Spleen (tissue), 11 donors: Measurements from ENCODE around the gene NACAD. TPM values are rescaled to one million over a fixed set of nuclear protein-coding genes. Genes with fewer than 3 reads are reported as not detected.

Experiments used
- DNase-seq: peaks from one replicate; pipeline ENCODE4 v3.0.0-alpha.2; 2020
- H3K27ac ChIP-seq, 8 donors: fragments of 200-600 bp; sonication (generic) in 7 of 8; 1 replicate in 4 of 8; 2 replicates in 4 of 8; pipeline versions ENCODE4 v1.5.0 to v1.8.0; 2016 to 2021; ENCODE audit warnings: inconsistent platforms in 4 of 8, mild to moderate bottlenecking in 4 of 8, moderate library complexity in 1 of 8
- H3K27me3 ChIP-seq, 7 donors: fragments of 200-600 bp; sonication (generic) in 6 of 7; replicated peaks in 1 of 7; 1 replicate in 4 of 7; 2 replicates in 3 of 7; pipeline versions ENCODE4 v1.5.0 to v1.8.0; 2016 to 2021; ENCODE audit warnings: inconsistent platforms in 3 of 7, mild to moderate bottlenecking in 1 of 7
- H3K36me3 ChIP-seq, 6 donors: fragments of 200-600 bp; sonication (generic) in 5 of 6; 1 replicate in 4 of 6; 2 replicates in 2 of 6; pipeline versions ENCODE4 v1.5.0 to v1.8.0; 2016 to 2021; ENCODE audit warnings: inconsistent platforms in 2 of 6
- H3K4me1 ChIP-seq, 6 donors: fragments of 200-600 bp; sonication (generic) in 5 of 6; 1 replicate in 3 of 6; 2 replicates in 3 of 6; pipeline versions ENCODE4 v1.5.0 to v1.8.0; 2016 to 2021; ENCODE audit warnings: inconsistent platforms in 3 of 6
- H3K4me3 ChIP-seq, 8 donors: fragments of 200-600 bp; sonication (generic) in 7 of 8; 1 replicate in 4 of 8; 2 replicates in 4 of 8; pipeline versions ENCODE4 v1.5.0 to v1.8.0; 2016 to 2021; ENCODE audit warnings: inconsistent platforms in 4 of 8, mild to moderate bottlenecking in 4 of 8, moderate library complexity in 2 of 8
- H3K9me3 ChIP-seq, 8 donors: fragments of 200-600 bp; sonication (generic) in 7 of 8; 1 replicate in 4 of 8; 2 replicates in 4 of 8; pipeline versions ENCODE4 v1.5.0 to v1.8.0; 2016 to 2021; ENCODE audit warnings: inconsistent platforms in 4 of 8
- CTCF ChIP-seq, 11 experiments: fragments of 200-600 bp in 7 of 11; fragments of 450-650 bp in 4 of 11; sonication (generic) in 4 of 11; IDR thresholded peaks in 8 of 11; conservative IDR thresholded peaks in 3 of 11; 1 replicate in 7 of 11; 2 replicates in 4 of 11; pipeline versions ENCODE4 v1.4.0 to v1.8.0; 2016 to 2021; ENCODE audit warnings: antibody characterized with exemption in 11 of 11, inconsistent platforms in 4 of 11, mild to moderate bottlenecking in 1 of 11
- POLR2A ChIP-seq, 3 donors: fragments of 450-650 bp; IDR thresholded peaks; one replicate each; pipeline ENCODE4 v1.5.1; 2017; ENCODE audit warnings: antibody characterized with exemption in 3 of 3, mild to moderate bottlenecking in 1 of 3
- POLR2AphosphoS5 ChIP-seq, 3 donors: sonication (generic); formaldehyde crosslinking; IDR thresholded peaks; one replicate each; pipeline ENCODE4 v1.5.1; 2017; ENCODE audit warnings: antibody characterized with exemption in 3 of 3
- WGBS, 5 donors: extraction: QIAGEN DNeasy Blood & Tissue Kit in 3 of 5; methylation state at CpG; one replicate each; pipeline versions ENCODE4 v1.1.5 to v1.1.7; 2013 to 2018; 5-methylcytosine and 5-hydroxymethylcytosine counted together
- intact Hi-C: fragments of 100-400 bp; cut with DNase I; formaldehyde crosslinking; loops from one replicate; pipeline ENCODE4 v1.15.0; 2023; ENCODE audit warnings: low total_unique reads
- polyA plus RNA-seq, 3 donors: library from polyadenylated mRNA; stranded (reverse); fragments of 200-250 nt; gene quantifications; one replicate each; pipeline ENCODE4 v1.2.1, GENCODE V29; 2013
- total RNA-seq, 7 donors: library from RNA; depleted of rRNA in 3 of 7; stranded (reverse); fragments of >200 nt in 3 of 7; fragmentation: NEBNext Ultra II Directional in 4 of 7; extraction: Animal tissue kit (Norgen Biotek cat#: 25700) in 4 of 7; gene quantifications; one replicate each; pipeline versions ENCODE4 v1.1.0 to v1.2.1, GENCODE V29; 2016 to 2021
- donor health status: healthy with polysubstance abuse.
- donor health status: DM: no; HTN: no; CAD: no; lungs with moderate emphysema.
- donor health status: DM: no; HTN: no; CAD: no.
- donor health status: Bipolar disorder and iron deficiency.
- donor health status: healthy.
- donor health status: DM: no; HTN: no; CAD: no.
- donor health status: DM: yes; HTN: yes; CAD: no.

Gene NACAD
- total and polyA plus RNA-seq, 10 donors, result 0.30 to 6.2 (median 1.7) TPM

- peaks cover 11 to 100% (median 97%) of the 10 kb centered on the region in 6 donors for H3K36me3 ChIP-seq
- no peak for DNase-seq
- 89 to 97% (median 94%) methylated on average over 1 of the region's 1 CpG for WGBS, 5 donors
- no peaks in the 10 kb centered on the region for H3K27me3 ChIP-seq
- H3K4me3 ChIP-seq, result no peak overlapping the region
- intact Hi-C loops, result no loop called here
- H3K9me3 ChIP-seq, result no peaks in the 10 kb centered on the region
- no peak overlapping the region for H3K27ac ChIP-seq
- no peak for TF ChIP-seq CTCF (IDR thresholded peaks at IDR 0.05 in 8 of 11, conservative IDR thresholded peaks at IDR 0.05 in 3 of 11)
- TF ChIP-seq POLR2A (IDR thresholded peaks at IDR 0.05), result no peak
- no peak for TF ChIP-seq POLR2AphosphoS5 (IDR thresholded peaks at IDR 0.05)
- peaks cover 0 to 48% (median 6%) of the 10 kb centered on the region in 6 donors for H3K4me1 ChIP-seq
Observed at GRCh38 chr7:45070254-45070642, 18.5 kb downstream of the NACAD start.

- 93 to 94% (median 93%) methylated on average over 14 to 15 of the region's 15 CpGs for WGBS, 5 donors
- DNase-seq, result no peak
- no peak overlapping the region for H3K4me3 ChIP-seq
Observed at GRCh38 chr7:45069444-45070253, 19.1 kb downstream of the NACAD start.

GRCh38 chr7:45068236-45069023, 20.3 kb downstream of the NACAD start:
- 89 to 97% (median 94%) methylated on average over 8 to 15 of the region's 15 CpGs for WGBS, 5 donors
- no peak for TF ChIP-seq POLR2A (IDR thresholded peaks at IDR 0.05)
- no peak for TF ChIP-seq CTCF (IDR thresholded peaks at IDR 0.05 in 8 of 11, conservative IDR thresholded peaks at IDR 0.05 in 3 of 11)
- TF ChIP-seq POLR2AphosphoS5 (IDR thresholded peaks at IDR 0.05), result peak in 1 of 3 donors; percentile 46
- DNase-seq, result peak; percentile 66
- intact Hi-C loops, result no loop called here
- Histone ChIP-seq H3K27ac (peak overlapping the region in 1 of 8 donors; percentile 23), H3K9me3 (no peaks in the 10 kb centered on the region), H3K4me3 (no peak overlapping the region), H3K4me1 (peaks cover 0 to 63% (median 10%) of the 10 kb centered on the region in 6 donors), H3K36me3 (peaks cover 8 to 100% (median 95%) of the 10 kb centered on the region in 6 donors), H3K27me3 (no peaks in the 10 kb centered on the region)

More at GRCh38 chr7:45069444-45070253, 19.1 kb downstream of the NACAD start:
- Histone ChIP-seq H3K4me1 (peaks cover 0 to 54% (median 8%) of the 10 kb centered on the region in 6 donors), H3K9me3 (no peaks in the 10 kb centered on the region), H3K27me3 (no peaks in the 10 kb centered on the region), H3K36me3 (peaks cover 11 to 100% (median 97%) of the 10 kb centered on the region in 6 donors), H3K27ac (no peak overlapping the region)
- intact Hi-C loops, result no loop called here
- TF ChIP-seq CTCF (IDR thresholded peaks at IDR 0.05 in 8 of 11, conservative IDR thresholded peaks at IDR 0.05 in 3 of 11) (no peak), POLR2AphosphoS5 (IDR thresholded peaks at IDR 0.05) (peak in 1 of 3 donors; percentile 17), POLR2A (IDR thresholded peaks at IDR 0.05) (no peak)
